Trophoblast cell (in vitro differentiated cells and primary cell): ENCODE results near the gene SAP25.
A peak's percentile ranks its signal among the peaks of the same experiment; 100 is the strongest.

Source experiments
- DNase-seq, 2 donors: peaks; one replicate each; pipeline ENCODE4 v3.0.0-alpha.2; 2016
- H2AFZ ChIP-seq: 2 replicates; pipeline ENCODE4 v1.6.1; 2013; ENCODE audit warnings: low read length, moderate library complexity, mild to moderate bottlenecking; ENCODE audit not compliant: insufficient read depth, poor library complexity
- H2AK5ac ChIP-seq: 2 replicates; pipeline ENCODE4 v1.6.1; 2013; ENCODE audit warnings: mild to moderate bottlenecking, low read length
- H2BK120ac ChIP-seq: 2 replicates; pipeline ENCODE4 v1.6.1; 2013; ENCODE audit warnings: low read length, mild to moderate bottlenecking, moderate library complexity; ENCODE audit not compliant: insufficient read depth, poor library complexity
- H2BK12ac ChIP-seq: 2 replicates; pipeline ENCODE4 v1.6.1; 2013; ENCODE audit warnings: mild to moderate bottlenecking, low read length, moderate library complexity
- H2BK5ac ChIP-seq: 2 replicates; pipeline ENCODE4 v1.6.1; 2013; ENCODE audit warnings: low read length, low read depth, moderate library complexity, mild to moderate bottlenecking; ENCODE audit not compliant: poor library complexity
- H3K14ac ChIP-seq: 2 replicates; pipeline ENCODE4 v1.6.1; 2013; ENCODE audit warnings: mild to moderate bottlenecking, low read length
- H3K18ac ChIP-seq: 2 replicates; pipeline ENCODE4 v1.6.1; 2013; ENCODE audit warnings: mild to moderate bottlenecking, low read length
- H3K23ac ChIP-seq: 2 replicates; pipeline ENCODE4 v1.6.1; 2013; ENCODE audit warnings: low read length
- H3K27ac ChIP-seq: 2 replicates; pipeline ENCODE4 v1.5.1; 2013; ENCODE audit warnings: low read depth, mild to moderate bottlenecking, inconsistent platforms, low read length, moderate library complexity
- H3K27me3 ChIP-seq: 2 replicates; pipeline ENCODE4 v1.6.1; 2013; ENCODE audit warnings: inconsistent platforms, mild to moderate bottlenecking, low read length, moderate library complexity; ENCODE audit not compliant: insufficient read depth
- H3K36me3 ChIP-seq, 2 experiments: 1 replicate in 1 of 2; 2 replicates in 1 of 2; pipeline ENCODE4 v1.6.1; 2013; ENCODE audit warnings: low read length in 2 of 2, mild to moderate bottlenecking in 2 of 2, moderate library complexity in 1 of 2; ENCODE audit not compliant: insufficient read depth in 2 of 2, control insufficient read depth in 1 of 2
- H3K4ac ChIP-seq: 2 replicates; pipeline ENCODE4 v1.6.1; 2013; ENCODE audit warnings: low read depth, mild to moderate bottlenecking, low read length, moderate library complexity
- H3K4me1 ChIP-seq, 2 experiments: 1 replicate in 1 of 2; 2 replicates in 1 of 2; pipeline ENCODE4 v1.6.1; 2013; ENCODE audit warnings: low read length in 2 of 2, mild to moderate bottlenecking in 2 of 2, moderate library complexity in 1 of 2; ENCODE audit not compliant: insufficient read depth in 2 of 2, control insufficient read depth in 1 of 2
- H3K4me2 ChIP-seq: 2 replicates; pipeline ENCODE4 v1.6.1; 2013; ENCODE audit warnings: inconsistent platforms, mild to moderate bottlenecking, low read length, moderate library complexity
- H3K4me3 ChIP-seq: 2 replicates; pipeline ENCODE4 v1.5.1; 2013; ENCODE audit warnings: mild to moderate bottlenecking, low read depth, low read length, inconsistent platforms
- H3K79me1 ChIP-seq: one replicate; pipeline ENCODE4 v1.6.1; 2013; ENCODE audit warnings: low read length
- H3K79me2 ChIP-seq: 2 replicates; pipeline ENCODE4 v1.6.1; 2013; ENCODE audit warnings: low read length, mild to moderate bottlenecking; ENCODE audit not compliant: control insufficient read depth, insufficient read depth, poor library complexity
- H3K9ac ChIP-seq: 2 replicates; pipeline ENCODE4 v1.6.1; 2013; ENCODE audit warnings: mild to moderate bottlenecking, low read length
- H3K9me3 ChIP-seq: 2 replicates; pipeline ENCODE4 v1.6.1; 2013; ENCODE audit warnings: low read depth, mild to moderate bottlenecking, control low read depth, inconsistent platforms, low read length; ENCODE audit not compliant: insufficient read depth
- H4K12ac ChIP-seq: 2 replicates; pipeline ENCODE4 v1.6.1; 2013; ENCODE audit warnings: low read depth, mild to moderate bottlenecking, low read length, moderate library complexity
- H4K8ac ChIP-seq: 2 replicates; pipeline ENCODE4 v1.6.1; 2013; ENCODE audit warnings: low read depth, mild to moderate bottlenecking, low read length, moderate library complexity
- H4K91ac ChIP-seq: one replicate; pipeline ENCODE4 v1.6.1; 2013; ENCODE audit warnings: low read depth, mild to moderate bottlenecking, low read length, moderate library complexity
- WGBS: extraction: QIAGEN DNeasy Blood & Tissue Kit; methylation state at CpG from one replicate; pipeline ENCODE4 v1.1.7; 2013; ENCODE audit warnings: missing lambda C conversion rate; ENCODE audit not compliant: insufficient read length, insufficient coverage; ENCODE audit errors: extremely low coverage; 5-methylcytosine and 5-hydroxymethylcytosine counted together

The SAP25 gene

GRCh38 chr7:100575746-100576383 is 2.2 kb upstream of the SAP25 start:
- Histone ChIP-seq H3K4me3 (no peak overlapping the region), H3K23ac (no peak overlapping the region), H2BK120ac (no peak overlapping the region), H3K4me2 (no peak overlapping the region), H3K4ac (no peak overlapping the region), H3K9ac (no peak overlapping the region), H3K27me3 (no peaks in the 10 kb centered on the region), H2BK12ac (no peak overlapping the region), H2BK5ac (no peak overlapping the region), H3K4me1 (peaks cover 17 to 19% of the 10 kb centered on the region in 2 experiments), H3K79me1 (no peaks in the 10 kb centered on the region), H4K91ac (no peak overlapping the region), H3K14ac (no peak overlapping the region), H2AK5ac (no peak overlapping the region), H3K27ac (no peak overlapping the region), H3K18ac (no peak overlapping the region), H3K36me3 (peaks cover 68 to 70% of the 10 kb centered on the region in 2 experiments), H3K9me3 (peaks cover 3% of the 10 kb centered on the region), H4K12ac (no peak overlapping the region), H3K79me2 (no peaks in the 10 kb centered on the region), H4K8ac (no peak overlapping the region), H2AFZ (no peak overlapping the region)
- no CpG with 5 or more reads among the region's 17 CpGs for WGBS
- no peak for DNase-seq

- peak in 1 of 2 donors; percentile 41 for DNase-seq
- Histone ChIP-seq H4K91ac (no peak overlapping the region), H3K79me2 (no peaks in the 10 kb centered on the region), H2AFZ (no peak overlapping the region), H2AK5ac (no peak overlapping the region), H3K79me1 (no peaks in the 10 kb centered on the region), H3K4me1 (peaks cover 20 to 22% of the 10 kb centered on the region in 2 experiments), H3K4ac (no peak overlapping the region), H2BK12ac (no peak overlapping the region), H3K4me3 (no peak overlapping the region), H3K27me3 (peaks cover under 1% of the 10 kb centered on the region), H4K8ac (no peak overlapping the region), H3K27ac (no peak overlapping the region), H3K4me2 (no peak overlapping the region), H2BK5ac (no peak overlapping the region), H3K9ac (no peak overlapping the region), H3K36me3 (peaks cover 64% of the 10 kb centered on the region in 2 experiments), H4K12ac (no peak overlapping the region), H3K9me3 (peaks cover under 1% of the 10 kb centered on the region), H2BK120ac (no peak overlapping the region), H3K14ac (no peak overlapping the region), H3K18ac (no peak overlapping the region), H3K23ac (no peak overlapping the region)
- no CpG with 5 or more reads among the region's 14 CpGs for WGBS
These were observed 1.5 kb upstream of the SAP25 start for GRCh38 chr7:100575206-100575631.

- Histone ChIP-seq H3K9me3 (peaks cover 5% of the 10 kb centered on the region), H2AK5ac (no peak overlapping the region), H3K79me1 (no peaks in the 10 kb centered on the region), H4K8ac (no peak overlapping the region), H3K27me3 (peaks cover 7% of the 10 kb centered on the region), H3K14ac (no peak overlapping the region), H3K36me3 (peaks cover 57 to 58% of the 10 kb centered on the region in 2 experiments), H3K4me3 (no peak overlapping the region), H2BK12ac (no peak overlapping the region), H3K4me1 (peaks cover 21 to 27% of the 10 kb centered on the region in 2 experiments), H3K23ac (no peak overlapping the region), H4K91ac (no peak overlapping the region), H3K27ac (no peak overlapping the region), H2BK5ac (no peak overlapping the region), H2BK120ac (no peak overlapping the region), H2AFZ (no peak overlapping the region), H3K79me2 (no peaks in the 10 kb centered on the region), H3K18ac (no peak overlapping the region), H3K9ac (no peak overlapping the region), H3K4me2 (no peak overlapping the region), H4K12ac (no peak overlapping the region), H3K4ac (no peak overlapping the region)
- no CpG with 5 or more reads among the region's 44 CpGs for WGBS
- no peak for DNase-seq
These were observed 884 bp upstream of the SAP25 start for GRCh38 chr7:100574362-100575205.

GRCh38 chr7:100572949-100573675 is 588 bp downstream of the SAP25 start:
- Histone ChIP-seq H3K4me1 (peaks cover 21 to 27% of the 10 kb centered on the region in 2 experiments), H2BK5ac (no peak overlapping the region), H3K9ac (no peak overlapping the region), H3K4me3 (no peak overlapping the region), H4K12ac (no peak overlapping the region), H2BK120ac (no peak overlapping the region), H3K79me1 (no peaks in the 10 kb centered on the region), H3K14ac (no peak overlapping the region), H3K36me3 (peaks cover 45 to 49% of the 10 kb centered on the region in 2 experiments), H4K8ac (no peak overlapping the region), H4K91ac (no peak overlapping the region), H3K9me3 (peaks cover 8% of the 10 kb centered on the region), H2BK12ac (no peak overlapping the region), H3K18ac (no peak overlapping the region), H3K23ac (no peak overlapping the region), H3K27me3 (peaks cover 9% of the 10 kb centered on the region), H2AFZ (no peak overlapping the region), H3K79me2 (no peaks in the 10 kb centered on the region), H3K27ac (no peak overlapping the region), H3K4me2 (no peak overlapping the region), H2AK5ac (no peak overlapping the region), H3K4ac (no peak overlapping the region)
- no peak for DNase-seq
- WGBS = no CpG with 5 or more reads among the region's 30 CpGs
